GM21423 (cell line): ENCODE results near the gene CDH4.

Experiments used
- ATAC-seq: cut with Tn5 transposase; IDR thresholded peaks from one replicate; pipeline ENCODE4 v1.9.1; 2021; ENCODE audit warnings: mild to moderate bottlenecking, moderate library complexity; ENCODE audit not compliant: unreplicated experiment

Gene CDH4

DNA sequence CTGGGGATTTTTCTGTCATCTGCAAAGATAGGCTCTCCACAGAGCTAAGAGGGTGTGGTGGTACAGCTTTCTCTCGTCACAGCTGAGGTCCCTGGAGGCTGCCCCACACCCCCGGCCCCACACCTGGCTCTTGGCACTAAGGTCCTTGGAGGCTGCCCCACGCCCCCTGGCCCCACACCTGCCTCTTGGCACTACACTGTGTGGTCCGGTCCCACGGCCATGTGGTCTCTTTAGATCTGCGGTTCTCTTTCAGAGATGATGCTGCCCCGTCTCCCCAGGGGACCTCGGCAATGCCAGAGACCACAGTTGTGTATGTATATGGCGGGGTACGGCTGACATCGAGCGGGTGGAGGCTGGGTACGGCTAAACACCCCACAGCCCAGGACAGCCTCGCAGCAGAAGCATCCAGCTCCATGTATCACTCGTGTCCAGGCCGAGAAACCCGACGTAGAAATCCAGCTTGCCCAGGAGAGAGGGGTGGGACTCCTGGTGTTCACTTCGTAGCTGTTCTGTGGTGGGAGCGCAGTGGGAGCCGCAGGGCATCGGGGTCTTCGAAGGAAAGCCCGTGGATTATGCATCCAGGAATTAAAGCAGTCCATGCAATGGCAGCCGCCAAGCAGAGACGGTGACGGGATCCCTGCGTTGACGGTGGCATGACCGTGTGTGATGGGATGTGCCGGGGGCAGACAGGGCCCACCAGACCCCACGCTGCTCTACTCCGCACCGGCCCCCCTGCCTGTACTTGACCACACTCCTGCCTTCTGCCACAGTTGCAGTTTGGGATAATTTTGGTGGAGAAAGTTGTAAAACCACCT, 292.1 kb downstream of the CDH4 start:
- no peak for ATAC-seq

GRCh38 chr20:61544910-61545889, 293.1 kb downstream of the CDH4 start:
- ATAC-seq: no peak

GRCh38 chr20:61546641-61547040, 294.6 kb downstream of the CDH4 start:
- ATAC-seq: no peak

DNA sequence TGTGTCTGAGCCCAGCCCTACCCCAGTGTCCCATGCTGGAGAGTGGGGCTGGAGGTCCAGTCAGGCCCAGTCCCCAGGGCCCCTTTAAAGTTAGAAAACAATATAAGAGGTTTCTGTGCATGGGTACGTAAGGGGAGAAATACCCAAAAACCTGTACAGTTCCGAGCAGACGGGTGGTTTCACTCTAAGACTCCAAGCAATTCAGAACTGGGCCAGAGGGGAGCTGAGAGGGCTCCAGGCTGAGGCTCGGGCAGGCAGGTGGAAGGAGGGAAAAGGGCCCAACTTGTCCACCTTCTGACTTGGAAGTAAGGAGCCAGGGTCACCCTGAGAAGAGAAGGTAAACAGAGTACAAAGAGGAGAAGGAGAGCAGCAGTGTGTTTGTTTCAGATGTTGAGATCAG, 296.0 kb downstream of the CDH4 start:
- ATAC-seq: no peak

DNA sequence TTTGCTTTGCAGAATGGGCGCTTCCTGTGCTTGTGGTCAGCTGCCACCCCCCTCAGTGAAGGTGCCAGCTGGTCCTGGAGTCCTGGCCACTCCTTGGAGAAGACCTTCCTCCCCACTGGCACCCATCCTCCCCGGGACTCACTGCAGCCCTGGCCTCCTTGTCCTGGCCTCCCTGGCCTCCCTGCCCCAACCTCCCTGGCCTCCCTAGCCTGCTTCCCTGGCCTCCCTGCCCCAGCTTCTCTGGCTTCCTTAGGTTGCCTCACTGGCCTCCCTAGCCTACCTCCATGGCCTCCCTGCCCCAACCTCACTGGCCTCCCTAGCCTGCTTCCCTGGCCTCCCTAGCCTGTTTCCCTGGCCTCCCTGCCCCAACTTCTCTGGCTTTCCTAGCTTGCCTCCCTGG, 297.8 kb downstream of the CDH4 start:
- no peak for ATAC-seq

GRCh38 chr20:61551401-61551800, 299.3 kb downstream of the CDH4 start:
- ATAC-seq: no peak

- ATAC-seq: no peak
These were observed 302.6 kb downstream of the CDH4 start for GRCh38 chr20:61554617-61555016.

DNA sequence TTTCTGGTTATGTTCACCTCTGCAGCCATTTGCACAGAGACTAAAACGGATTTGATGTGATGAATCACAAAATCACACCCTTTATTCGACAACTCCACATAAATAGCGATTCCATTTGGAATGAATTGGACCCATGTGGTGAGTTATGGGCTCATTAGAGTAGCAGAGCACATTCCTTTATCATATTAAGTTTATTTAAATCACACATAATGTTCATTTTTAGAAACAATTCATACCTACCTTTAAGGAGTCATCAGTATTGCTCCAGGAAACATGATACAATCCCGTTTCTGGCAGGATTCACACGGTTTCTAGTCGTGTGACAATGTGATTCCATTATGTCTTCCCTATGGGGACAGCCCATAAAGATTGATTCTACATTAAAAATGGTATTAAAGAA, 303.5 kb downstream of the CDH4 start:
- ATAC-seq: no peak

- ATAC-seq: no peak
These were observed 304.1 kb downstream of the CDH4 start for GRCh38 chr20:61556111-61556510.

DNA sequence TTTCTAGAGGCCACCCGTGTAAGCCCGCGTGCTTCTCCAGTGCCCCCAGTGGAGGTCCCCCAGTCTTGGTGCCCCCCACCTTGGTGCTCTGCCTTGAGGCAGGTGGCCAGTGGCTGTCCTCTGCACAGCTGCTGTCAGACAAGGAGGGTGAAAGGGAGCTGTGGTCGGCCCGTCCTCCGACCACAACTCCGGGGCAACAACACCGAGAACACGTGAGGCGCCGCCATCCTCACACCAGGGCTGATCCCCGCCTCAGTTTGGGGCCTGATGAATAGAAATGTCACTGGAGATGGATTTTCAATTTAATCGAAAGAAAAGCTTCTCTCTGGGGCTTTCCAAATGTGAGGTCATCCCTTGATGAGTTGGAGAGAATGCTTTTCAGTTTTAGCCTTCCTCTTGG, 304.6 kb downstream of the CDH4 start:
- no peak for ATAC-seq

DNA sequence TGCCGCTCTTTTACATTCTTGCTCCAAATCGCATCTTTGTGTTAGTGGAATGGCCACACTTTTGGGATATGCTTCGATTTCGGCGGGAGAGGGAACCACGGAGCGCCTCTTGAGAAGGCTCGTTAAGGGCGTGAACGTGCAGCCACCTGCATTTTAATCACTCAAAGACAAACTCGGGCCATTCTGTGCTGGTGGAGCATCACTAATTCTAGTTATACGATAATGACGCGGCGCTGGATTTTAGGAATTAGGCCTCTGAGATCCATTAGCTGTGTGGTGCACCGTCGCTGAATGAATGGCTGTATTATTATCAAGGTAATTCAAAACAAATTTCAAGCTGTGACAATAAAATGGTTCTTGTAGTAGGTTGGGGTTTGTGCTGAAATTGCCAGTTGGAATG, 305.6 kb downstream of the CDH4 start:
- ATAC-seq: no peak

- no peak for ATAC-seq
These were observed 306.7 kb downstream of the CDH4 start for GRCh38 chr20:61558726-61559125.

- no peak for ATAC-seq
These were observed 307.8 kb downstream of the CDH4 start for GRCh38 chr20:61559706-61560315.

DNA sequence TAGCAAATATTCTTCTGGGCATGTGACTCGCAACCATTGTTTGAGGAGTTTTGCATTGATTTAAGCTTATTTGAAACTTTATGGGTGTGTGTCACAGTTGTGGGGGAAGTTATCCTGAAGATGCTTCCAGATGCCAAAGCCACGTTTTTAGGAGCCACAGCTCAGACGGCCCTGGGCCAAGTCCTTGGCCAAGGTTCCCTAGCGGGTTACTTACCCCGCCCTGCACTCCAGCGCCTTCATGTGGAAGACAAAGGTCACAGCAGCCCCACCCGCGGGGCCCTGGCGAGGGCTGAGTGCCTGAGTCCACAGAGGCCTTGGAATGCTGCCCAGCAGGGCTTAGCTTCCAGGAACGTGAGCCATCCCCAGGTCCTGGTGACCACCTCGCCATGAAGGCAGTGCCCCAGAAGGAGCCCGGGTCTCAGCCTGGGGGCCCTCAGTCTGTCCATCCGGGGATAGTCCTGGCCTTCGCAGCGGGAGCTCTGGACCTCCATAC, 308.3 kb downstream of the CDH4 start:
- ATAC-seq: no peak

GRCh38 chr20:61561111-61561830, 309.2 kb downstream of the CDH4 start:
- ATAC-seq: no peak

DNA sequence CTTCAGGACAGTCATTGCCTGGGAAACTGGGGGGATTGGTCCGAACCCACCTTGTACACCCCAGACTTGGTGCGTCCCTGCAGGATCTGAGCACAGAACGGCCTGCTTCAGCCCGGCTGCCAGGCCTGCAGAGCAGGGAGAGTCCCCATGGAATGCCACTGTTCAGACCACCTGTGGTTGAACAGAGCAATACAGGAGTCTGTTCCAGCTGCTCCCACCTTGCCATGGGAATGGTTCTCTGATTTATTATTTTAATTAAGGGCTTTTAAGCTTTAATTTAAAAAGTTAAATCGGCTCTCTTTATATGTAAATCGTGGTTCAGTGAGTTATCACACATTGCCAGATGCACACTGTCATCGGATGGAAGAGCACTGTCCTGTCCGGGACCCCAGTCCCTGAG, 310.4 kb downstream of the CDH4 start:
- no peak for ATAC-seq

GRCh38 chr20:61562897-61563504, 310.9 kb downstream of the CDH4 start:
- ATAC-seq: no peak

GRCh38 chr20:61564628-61565027, 312.6 kb downstream of the CDH4 start:
- no peak for ATAC-seq

- no peak for ATAC-seq
These were observed 313.7 kb downstream of the CDH4 start for GRCh38 chr20:61565791-61566190.

DNA sequence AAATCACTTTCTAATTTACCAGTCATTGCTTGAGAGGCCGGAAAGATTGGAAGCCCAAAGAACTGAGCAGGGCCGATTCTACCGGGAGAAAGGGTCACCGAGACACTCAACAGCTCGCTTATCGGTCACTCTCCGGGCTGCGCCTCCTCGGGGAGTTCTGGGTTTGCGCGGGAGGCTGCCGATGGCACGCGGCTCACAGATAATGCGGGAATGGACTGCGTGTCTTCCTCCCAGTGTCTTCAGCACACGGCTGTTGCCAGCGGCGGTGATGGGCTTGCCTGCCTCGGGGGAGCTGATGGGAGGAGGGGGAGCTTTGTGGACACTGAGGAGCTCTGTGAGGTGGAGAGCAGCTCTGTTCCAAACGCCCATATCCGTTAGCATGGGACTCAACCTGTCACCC, 314.6 kb downstream of the CDH4 start:
- ATAC-seq: no peak
